ENCODE data around the gene KCNQ5. TPM values are rescaled to one million over a fixed set of nuclear protein-coding genes. Genes with fewer than 3 reads are reported as not detected.

Gene KCNQ5
- total and polyA plus RNA-seq, 5 experiments from 2014 or later, result 2.3 to 10.7 (median 4.8) TPM

- peaks cover 0 to 6% (median 4%) of the 10 kb centered on the region in 3 donors for H3K36me3 Mint-ChIP-seq
- no peak overlapping the region for H3K4me3 Mint-ChIP-seq
- H3K4me1 Mint-ChIP-seq, result peaks cover 3 to 9% (median 4%) of the 10 kb centered on the region in 4 donors
- DNase-seq (no peak), ATAC-seq (no peak)
- POLR2A ChIA-PET, result no interaction called here
- no peaks in the 10 kb centered on the region for H3K27me3 Mint-ChIP-seq
- H3K27ac Mint-ChIP-seq, result no peak overlapping the region
- no peaks in the 10 kb centered on the region for H3K9me3 Mint-ChIP-seq
Observed at GRCh38 chr6:72702421-72702820, 80.6 kb downstream of the KCNQ5 start.

GRCh38 chr6:72703093-72703492 is 81.2 kb downstream of the KCNQ5 start:
- H3K4me3 Mint-ChIP-seq, result no peak overlapping the region
- H3K27me3 Mint-ChIP-seq, result no peaks in the 10 kb centered on the region
- H3K36me3 Mint-ChIP-seq, result peaks cover 0 to 6% (median 4%) of the 10 kb centered on the region in 3 donors
- POLR2A ChIA-PET, result no interaction called here
- peak overlapping the region in 2 of 10 donors; percentile 1 to 19 for H3K27ac Mint-ChIP-seq
- ATAC-seq, result no peak
- H3K9me3 Mint-ChIP-seq, result no peaks in the 10 kb centered on the region
- H3K4me1 Mint-ChIP-seq, result peaks cover 3 to 9% (median 4%) of the 10 kb centered on the region in 4 donors
- DNase-seq, result no peak

DNA sequence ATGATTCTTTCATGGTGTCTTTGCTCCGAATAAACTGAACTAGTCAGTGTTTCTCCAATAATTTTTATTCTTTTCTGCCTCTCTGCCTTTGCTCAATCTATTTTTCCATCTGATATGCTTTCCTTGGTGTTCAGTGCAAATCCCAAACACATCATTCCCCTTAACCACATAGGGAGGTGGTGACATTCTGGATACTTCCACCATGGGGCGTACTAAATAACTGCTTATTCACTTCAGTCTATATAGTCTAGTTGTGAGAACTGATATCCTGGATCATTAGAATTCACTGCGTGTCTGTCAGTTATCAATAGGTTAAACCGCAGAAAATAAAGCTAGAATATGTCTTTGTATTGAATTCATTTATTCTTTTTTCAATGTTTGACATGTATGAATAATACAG is 83.1 kb downstream of the KCNQ5 start:
- H3K9me3 Mint-ChIP-seq, result peaks cover 0 to 11% (median 3%) of the 10 kb centered on the region in 9 donors
- peaks cover 3 to 9% (median 4%) of the 10 kb centered on the region in 4 donors for H3K4me1 Mint-ChIP-seq
- H3K4me3 Mint-ChIP-seq, result no peak overlapping the region
- no peaks in the 10 kb centered on the region for H3K27me3 Mint-ChIP-seq
- H3K36me3 Mint-ChIP-seq, result peaks cover 2 to 7% (median 4%) of the 10 kb centered on the region in 3 donors
- POLR2A ChIA-PET, result no interaction called here
- DNase-seq (no peak), ATAC-seq (no peak)
- H3K27ac Mint-ChIP-seq, result no peak overlapping the region

- POLR2A ChIA-PET, result no interaction called here
- Mint-ChIP-seq H3K4me3 (no peak overlapping the region), H3K27ac (no peak overlapping the region), H3K36me3 (peaks cover 10 to 17% (median 17%) of the 10 kb centered on the region in 3 donors), H3K4me1 (peaks cover 0 to 16% (median 7%) of the 10 kb centered on the region in 4 donors), H3K9me3 (peaks cover 3 to 16% (median 9%) of the 10 kb centered on the region in 9 donors), H3K27me3 (no peaks in the 10 kb centered on the region)
- ATAC-seq, result no peak
- DNase-seq, result no peak
Observed at GRCh38 chr6:72709431-72709830, 87.6 kb downstream of the KCNQ5 start.

DNA sequence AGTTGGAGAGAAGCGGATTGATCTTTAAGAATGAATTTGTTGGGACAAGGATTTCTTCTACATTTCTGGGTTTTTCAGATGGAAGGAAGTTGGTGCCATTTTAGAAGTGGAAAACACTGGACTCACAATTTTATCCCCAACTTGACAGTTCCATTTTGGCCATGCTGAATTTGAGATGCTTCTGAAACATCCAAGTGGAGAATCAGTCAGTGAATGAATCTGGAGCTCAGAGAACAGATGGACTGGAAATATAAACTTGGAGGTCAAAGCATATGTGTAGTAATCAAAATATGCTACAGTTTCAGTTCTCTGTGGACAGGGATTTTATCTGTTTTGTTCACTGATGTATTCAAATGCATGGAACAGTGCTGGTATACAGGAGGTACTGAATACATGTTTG is 89.9 kb downstream of the KCNQ5 start:
- H3K4me3 Mint-ChIP-seq, result no peak overlapping the region

GRCh38 chr6:72712910-72713309 is 91.0 kb downstream of the KCNQ5 start:
- Mint-ChIP-seq H3K36me3 (peaks cover 10 to 21% (median 17%) of the 10 kb centered on the region in 3 donors), H3K9me3 (peaks cover 3 to 16% (median 9%) of the 10 kb centered on the region in 9 donors), H3K27ac (no peak overlapping the region), H3K27me3 (no peaks in the 10 kb centered on the region), H3K4me1 (peaks cover 0 to 17% (median 7%) of the 10 kb centered on the region in 4 donors), H3K4me3 (no peak overlapping the region)
- no peak for DNase-seq
- no peak for ATAC-seq
- POLR2A ChIA-PET, result no interaction called here

More for the DNA sequence above, 89.9 kb downstream of the KCNQ5 start:
- POLR2A ChIA-PET, result no interaction called here
- Mint-ChIP-seq H3K9me3 (peaks cover 3 to 16% (median 9%) of the 10 kb centered on the region in 9 donors), H3K36me3 (peaks cover 10 to 17% (median 17%) of the 10 kb centered on the region in 3 donors), H3K27ac (no peak overlapping the region), H3K4me1 (peaks cover 0 to 17% (median 7%) of the 10 kb centered on the region in 4 donors), H3K27me3 (no peaks in the 10 kb centered on the region)
- no peak for ATAC-seq
- no peak for DNase-seq

- H3K4me3 Mint-ChIP-seq, result no peak overlapping the region
- H3K27me3 Mint-ChIP-seq, result no peaks in the 10 kb centered on the region
- no peak overlapping the region for H3K27ac Mint-ChIP-seq
- ATAC-seq, result no peak
- H3K9me3 Mint-ChIP-seq, result peaks cover 3 to 8% (median 4%) of the 10 kb centered on the region in 9 donors
- peaks cover 5 to 24% (median 14%) of the 10 kb centered on the region in 3 donors for H3K36me3 Mint-ChIP-seq
- no peak for DNase-seq
- peaks cover 0 to 22% (median 13%) of the 10 kb centered on the region in 4 donors for H3K4me1 Mint-ChIP-seq
- POLR2A ChIA-PET, result no interaction called here
Observed at GRCh38 chr6:72715119-72715518, 93.3 kb downstream of the KCNQ5 start.

DNA sequence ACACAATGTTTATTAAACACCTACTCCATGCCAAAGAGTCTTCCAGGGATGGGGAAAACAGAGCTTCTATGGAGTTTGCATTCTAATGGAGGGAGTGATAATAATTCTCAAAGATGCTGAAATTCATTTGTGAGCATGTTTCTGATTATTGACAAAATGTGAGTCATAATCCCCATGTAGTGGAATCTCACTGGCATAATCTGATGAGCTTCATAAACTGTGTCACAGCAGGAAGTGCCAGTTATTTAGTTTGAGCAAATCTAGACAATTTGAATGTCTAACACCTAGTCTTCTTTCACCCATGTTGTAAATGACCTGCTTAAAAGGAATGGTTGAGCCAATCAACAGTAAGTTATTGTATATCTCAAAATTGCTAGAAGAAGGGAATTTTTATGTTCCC is 95.1 kb downstream of the KCNQ5 start:
- Mint-ChIP-seq H3K4me1 (peaks cover 0 to 31% (median 15%) of the 10 kb centered on the region in 4 donors), H3K27me3 (no peaks in the 10 kb centered on the region)
- POLR2A ChIA-PET, result no interaction called here

GRCh38 chr6:72720464-72720863 is 98.6 kb downstream of the KCNQ5 start:
- Mint-ChIP-seq H3K27me3 (no peaks in the 10 kb centered on the region), H3K9me3 (no peaks in the 10 kb centered on the region), H3K4me3 (no peak overlapping the region), H3K36me3 (peaks cover 0 to 14% (median 0%) of the 10 kb centered on the region in 3 donors), H3K4me1 (peaks cover 11 to 21% (median 12%) of the 10 kb centered on the region in 4 donors), H3K27ac (no peak overlapping the region)
- POLR2A ChIA-PET, result no interaction called here
- ATAC-seq, result no peak
- no peak for DNase-seq

More for the DNA sequence above, 95.1 kb downstream of the KCNQ5 start:
- Mint-ChIP-seq H3K9me3 (no peaks in the 10 kb centered on the region), H3K27ac (peak overlapping the region in 1 of 10 donors; percentile 15), H3K4me3 (no peak overlapping the region), H3K36me3 (peaks cover 0 to 12% (median 0%) of the 10 kb centered on the region in 3 donors)
- DNase-seq, result no peak
- ATAC-seq, result no peak

GRCh38 chr6:72721346-72721745 is 99.5 kb downstream of the KCNQ5 start:
- peaks cover 11 to 21% (median 12%) of the 10 kb centered on the region in 4 donors for H3K4me1 Mint-ChIP-seq
- H3K9me3 Mint-ChIP-seq, result no peaks in the 10 kb centered on the region
- H3K4me3 Mint-ChIP-seq, result no peak overlapping the region
- H3K27ac Mint-ChIP-seq, result no peak overlapping the region
- ATAC-seq, result no peak
- peaks cover 0 to 16% (median 1%) of the 10 kb centered on the region in 3 donors for H3K36me3 Mint-ChIP-seq
- no peak for DNase-seq
- no peaks in the 10 kb centered on the region for H3K27me3 Mint-ChIP-seq
- POLR2A ChIA-PET, result no interaction called here

DNA sequence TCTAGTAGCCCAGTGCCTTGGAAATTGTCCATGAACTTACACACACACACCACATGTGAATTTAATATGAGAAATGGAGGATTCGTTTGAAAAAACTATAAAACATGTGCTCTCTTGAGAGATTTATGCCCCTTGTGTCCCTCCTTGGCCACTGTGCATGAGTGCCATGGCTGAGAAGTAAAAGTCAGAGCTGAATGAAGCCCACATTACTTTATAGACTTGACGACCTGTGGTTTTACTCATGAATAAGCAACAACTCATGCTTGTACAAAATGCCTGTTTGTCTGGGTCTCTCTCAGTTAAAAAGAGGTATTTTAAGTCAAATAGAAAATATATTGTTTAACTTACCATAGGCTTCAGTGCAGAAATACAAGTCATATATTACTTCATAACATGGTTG is 102.7 kb downstream of the KCNQ5 start:
- Mint-ChIP-seq H3K36me3 (peaks cover 0 to 16% (median 7%) of the 10 kb centered on the region in 3 donors), H3K27me3 (no peaks in the 10 kb centered on the region), H3K4me1 (peaks cover 12 to 20% (median 16%) of the 10 kb centered on the region in 4 donors), H3K27ac (no peak overlapping the region), H3K9me3 (peaks cover 0 to 10% (median 0%) of the 10 kb centered on the region in 9 donors), H3K4me3 (no peak overlapping the region)
- POLR2A ChIA-PET, result no interaction called here
- no peak for ATAC-seq
- DNase-seq, result no peak

GRCh38 chr6:72728706-72729343 is 107.0 kb downstream of the KCNQ5 start:
- POLR2A ChIA-PET, result no interaction called here
- peaks cover 0 to 10% (median 0%) of the 10 kb centered on the region in 9 donors for H3K9me3 Mint-ChIP-seq
- H3K4me3 Mint-ChIP-seq, result no peak overlapping the region
- H3K4me1 Mint-ChIP-seq, result peaks cover 0 to 13% (median 1%) of the 10 kb centered on the region in 4 donors
- no peaks in the 10 kb centered on the region for H3K27me3 Mint-ChIP-seq
- H3K27ac Mint-ChIP-seq, result no peak overlapping the region
- ATAC-seq (no peak), DNase-seq (no peak)
- peaks cover 0 to 16% (median 7%) of the 10 kb centered on the region in 3 donors for H3K36me3 Mint-ChIP-seq

DNA sequence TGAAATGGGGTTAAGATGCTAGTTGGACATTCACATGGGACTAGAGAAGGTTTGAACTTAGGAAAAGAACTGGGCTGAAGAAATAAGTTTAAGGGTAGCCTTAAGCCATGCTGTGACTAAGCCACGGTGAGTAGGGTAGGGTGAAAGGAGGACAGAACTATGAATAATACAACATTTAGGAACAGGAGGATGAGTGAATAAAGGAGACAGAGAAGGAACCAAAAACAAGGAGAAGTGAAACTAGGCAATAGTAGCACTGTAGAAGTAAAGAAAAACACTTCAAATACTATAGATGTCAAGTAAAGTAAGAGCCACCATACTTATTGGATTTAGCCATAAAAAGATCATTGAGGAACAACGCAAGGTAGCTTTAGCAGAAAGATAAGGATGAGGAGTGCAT is 111.2 kb downstream of the KCNQ5 start:
- Mint-ChIP-seq H3K4me1 (peaks cover 0 to 3% (median 0%) of the 10 kb centered on the region in 4 donors), H3K9me3 (peaks cover 0 to 7% (median 0%) of the 10 kb centered on the region in 9 donors), H3K27ac (no peak overlapping the region), H3K36me3 (peaks cover 4 to 12% (median 4%) of the 10 kb centered on the region in 3 donors), H3K27me3 (no peaks in the 10 kb centered on the region), H3K4me3 (no peak overlapping the region)
- POLR2A ChIA-PET, result no interaction called here
- DNase-seq (no peak), ATAC-seq (no peak)
